OCI-LY7 (cell line): ENCODE measurements around the gene CTNND2.

Source experiments
- CTCF ChIP-seq: fragments of 200-600 bp; sonication (generic); conservative IDR thresholded peaks from 2 replicates; pipeline ENCODE4 v1.5.1; 2014; ENCODE audit warnings: mild to moderate bottlenecking, antibody characterized with exemption, low read length, moderate library complexity, mixed read lengths
- EZH2phosphoT487 ChIP-seq: fragments of 200-600 bp; sonication (generic); IDR thresholded peaks from 2 replicates; pipeline ENCODE4 v1.6.1; 2018; ENCODE audit warnings: low read depth, borderline replicate concordance, mild to moderate bottlenecking, mixed run types, antibody characterized with exemption, low read length, moderate library complexity, mixed read lengths

GRCh38 chr5:11658376-11658775 is 245.9 kb downstream of the CTNND2 start:
- TF ChIP-seq CTCF (no peak), EZH2phosphoT487 (no peak)
